GM12891 (cell line): Measurements from ENCODE around the gene SH2B2.

Experiments used
- PAX5 ChIP-seq: IDR thresholded peaks from 2 replicates; pipeline ENCODE4 v1.6.1; 2011; ENCODE audit warnings: low read length, moderate library complexity, mild to moderate bottlenecking; ENCODE audit not compliant: insufficient read depth, severe bottlenecking
- POLR2A ChIP-seq: IDR thresholded peaks from 2 replicates; pipeline ENCODE4 v1.6.1; 2011; ENCODE audit warnings: low read depth, low read length, control low read depth
- POLR2AphosphoS5 ChIP-seq: IDR thresholded peaks from 2 replicates; pipeline ENCODE4 v1.6.1; 2011; ENCODE audit warnings: low read depth, low read length, control low read depth
- POU2F2 ChIP-seq: IDR thresholded peaks from 2 replicates; pipeline ENCODE4 v1.6.1; 2011; ENCODE audit warnings: low read depth, mild to moderate bottlenecking, control low read depth, low read length, moderate library complexity
- SPI1 ChIP-seq: IDR thresholded peaks from 2 replicates; pipeline ENCODE4 v1.6.1; 2011; ENCODE audit warnings: low read depth, low read length, control low read depth
- TAF1 ChIP-seq: IDR thresholded peaks from 2 replicates; pipeline ENCODE4 v1.6.1; 2011; ENCODE audit warnings: low read depth, low read length, control low read depth

GRCh38 chr7:102271158-102271798 is 15.4 kb upstream of the SH2B2 start:
- TF ChIP-seq POLR2A = no peak
- TF ChIP-seq POLR2AphosphoS5 = no peak
- TF ChIP-seq SPI1 = no peak
- TF ChIP-seq PAX5 = no peak
- TF ChIP-seq POU2F2 = no peak
- no peak for TF ChIP-seq TAF1
